Smooth muscle cell of the brain vasculature (primary cell): ENCODE results near the gene OR8A1.
"Not testable (repeated sequence)": the region's sequence is repeated elsewhere in the genome, so short reads cannot be mapped to it uniquely, and the experiment has no call there.

Experiments
- DNase-seq: peaks from one replicate; pipeline ENCODE4 v3.0.0-alpha.2; 2012; ENCODE audit warnings: low read depth, low spot score

The OR8A1 gene

GRCh38 chr11:124592627-124593026 is 22.8 kb downstream of the OR8A1 start:
- DNase-seq: no peak

GRCh38 chr11:124595302-124595701 is 25.5 kb downstream of the OR8A1 start:
- no peak for DNase-seq

GRCh38 chr11:124597626-124598025 is 27.8 kb downstream of the OR8A1 start:
- no peak for DNase-seq

- no peak for DNase-seq
Measured at GRCh38 chr11:124600621-124601320, 31.0 kb downstream of the OR8A1 start.

GRCh38 chr11:124602193-124602592 is 32.4 kb downstream of the OR8A1 start:
- DNase-seq: no peak

- not testable (repeated sequence) for DNase-seq
Measured at GRCh38 chr11:124602723-124603122, 32.9 kb downstream of the OR8A1 start.

GRCh38 chr11:124605719-124606118 is 35.9 kb downstream of the OR8A1 start:
- DNase-seq: no peak

GRCh38 chr11:124608147-124608546 is 38.4 kb downstream of the OR8A1 start:
- DNase-seq: no peak

GRCh38 chr11:124610295-124610694 is 40.5 kb downstream of the OR8A1 start:
- DNase-seq: no peak

GRCh38 chr11:124611064-124611463 is 41.3 kb downstream of the OR8A1 start, which contains the start of gene PANX3:
Gene PANX3, plus strand, starts transcription at chr11:124611428. Its CDS starts 129 bp downstream, at chr11:124611557.
- DNase-seq: no peak

GRCh38 chr11:124612045-124612444 is 42.2 kb downstream of the OR8A1 start:
- no peak for DNase-seq

GRCh38 chr11:124612567-124613246 is 42.9 kb downstream of the OR8A1 start:
- DNase-seq: no peak

GRCh38 chr11:124618863-124619262 is 49.1 kb downstream of the OR8A1 start:
- no peak for DNase-seq
